Kidney (tissue), 14 donors: ENCODE measurements around the gene USP38. TPM values are rescaled to one million over a fixed set of nuclear protein-coding genes. Genes with fewer than 3 reads are reported as not detected.
"Not testable (repeated sequence)": the region's sequence is repeated elsewhere in the genome, so short reads cannot be mapped to it uniquely, and the experiment has no call there.

Source experiments
- DNase-seq, 5 donors: peaks; one replicate each; pipeline ENCODE4 v3.0.0-alpha.2; 2013 to 2020
- FAIRE-seq: peaks from 2 replicates; lab custom pipeline; 2012; peaks lifted over from hg19 to GRCh38; lab: Jason Lieb, UNC
- H3K27ac ChIP-seq, 2 donors: one replicate each; pipeline ENCODE4 v1.7.0; 2013; ENCODE audit warnings: low read depth in 2 of 2, low read length in 2 of 2, inconsistent platforms in 1 of 2
- H3K27me3 ChIP-seq: one replicate; pipeline ENCODE4 v1.7.1; 2013; ENCODE audit warnings: low read length, inconsistent platforms; ENCODE audit not compliant: control insufficient read depth, insufficient read depth
- H3K36me3 ChIP-seq, 3 donors: one replicate each; pipeline versions ENCODE4 v1.7.0 to v1.7.1; 2013; ENCODE audit warnings: low read length in 3 of 3, control low read depth in 1 of 3, inconsistent platforms in 1 of 3; ENCODE audit not compliant: insufficient read depth in 3 of 3, control insufficient read depth in 2 of 3
- H3K4me1 ChIP-seq, 3 donors: one replicate each; pipeline versions ENCODE4 v1.7.0 to v1.7.1; 2013; ENCODE audit warnings: low read length in 3 of 3, inconsistent platforms in 1 of 3, low read depth in 1 of 3; ENCODE audit not compliant: control insufficient read depth in 2 of 3, insufficient read depth in 2 of 3
- H3K4me3 ChIP-seq, 3 donors: one replicate each; pipeline versions ENCODE4 v1.7.0 to v1.8.1; 2013; ENCODE audit warnings: low read length in 3 of 3, control low read depth in 1 of 3, inconsistent platforms in 1 of 3
- H3K9ac ChIP-seq, 3 donors: one replicate each; pipeline versions ENCODE4 v1.7.0 to v1.7.1; 2013; ENCODE audit warnings: low read length in 3 of 3, control low read depth in 1 of 3, inconsistent platforms in 1 of 3
- H3K9me3 ChIP-seq, 3 donors: one replicate each; pipeline versions ENCODE4 v1.7.0 to v1.7.1; 2013; ENCODE audit warnings: low read length in 3 of 3, control low read depth in 1 of 3, inconsistent platforms in 1 of 3; ENCODE audit not compliant: control insufficient read depth in 2 of 3, insufficient read depth in 1 of 3
- CTCF ChIP-seq: IDR thresholded peaks from 3 replicates; pipeline ENCODE4 v1.5.1; 2012; ENCODE audit warnings: mild to moderate bottlenecking, moderate library complexity, borderline replicate concordance; ENCODE audit not compliant: insufficient read depth; ENCODE audit errors: extremely low read depth
- intact Hi-C: fragments of 100-400 bp; cut with DNase I; formaldehyde crosslinking; loops from one replicate; pipeline ENCODE4 v1.11.1; 2022
- polyA plus RNA-seq: library from polyadenylated mRNA; stranded (reverse); fragments of 350-450 nt; fragmentation: Illumina TruSeq; extraction: RNeasy Lipid Tissue Mini Kit (QIAGEN cat#74804); gene quantifications from one replicate; pipeline ENCODE4 v1.2.3, GENCODE V29; 2014; ENCODE audit warnings: low read depth, low replicate concordance; ENCODE audit not compliant: insufficient read depth
- total RNA-seq: library from RNA; stranded (reverse); fragmentation: NEBNext Ultra II Directional; extraction: Animal tissue kit (Norgen Biotek cat#: 25700); gene quantifications from one replicate; pipeline ENCODE4 v1.2.1, GENCODE V29; 2021
- donor health status: control.
- donor health status: control.
- donor health status: control.
- donor health status: control.
- donor health status: control.
- donor health status: DM: yes; HTN: yes; CAD: no.
- donor health status: Normal renal cell carcinoma (clear cell type).

The USP38 gene
- total and polyA plus RNA-seq, 2 donors from 2014 or later, result 5.2 to 21.9 TPM

- TF ChIP-seq CTCF, result no peak
- DNase-seq, result no peak
- intact Hi-C loops, result no loop called here
- FAIRE-seq, result no peak
- Histone ChIP-seq H3K9ac (no peak overlapping the region), H3K27me3 (no peaks in the 10 kb centered on the region), H3K27ac (no peak overlapping the region), H3K4me1 (no peaks in the 10 kb centered on the region), H3K4me3 (no peak overlapping the region), H3K36me3 (no peaks in the 10 kb centered on the region), H3K9me3 (no peaks in the 10 kb centered on the region)
Observed at GRCh38 chr4:143260750-143261149, 76.0 kb downstream of the USP38 start.

GRCh38 chr4:143262838-143263237, 78.1 kb downstream of the USP38 start:
- FAIRE-seq, result no peak
- DNase-seq, result no peak
- H3K36me3 ChIP-seq, result no peaks in the 10 kb centered on the region
- peaks cover 0 to 5% (median 0%) of the 10 kb centered on the region in 3 donors for H3K9me3 ChIP-seq
- TF ChIP-seq CTCF, result no peak
- intact Hi-C loops, result no loop called here
- H3K4me1 ChIP-seq, result no peaks in the 10 kb centered on the region
- H3K27ac ChIP-seq, result no peak overlapping the region
- H3K27me3 ChIP-seq, result no peaks in the 10 kb centered on the region
- no peak overlapping the region for H3K4me3 ChIP-seq
- H3K9ac ChIP-seq, result no peak overlapping the region

- DNase-seq, H3K4me1 ChIP-seq, H3K4me3 ChIP-seq, H3K9ac ChIP-seq, H3K27ac ChIP-seq, H3K36me3 ChIP-seq, FAIRE-seq, intact Hi-C loops, H3K9me3 ChIP-seq, H3K27me3 ChIP-seq: not testable (repeated sequence)
Observed at GRCh38 chr4:143267690-143268089, 83.0 kb downstream of the USP38 start.

GRCh38 chr4:143270256-143270838, 85.6 kb downstream of the USP38 start:
- Histone ChIP-seq H3K9ac (no peak overlapping the region), H3K4me3 (no peak overlapping the region), H3K27ac (no peak overlapping the region), H3K9me3 (peaks cover 0 to 5% (median 0%) of the 10 kb centered on the region in 3 donors), H3K36me3 (no peaks in the 10 kb centered on the region), H3K27me3 (no peaks in the 10 kb centered on the region), H3K4me1 (no peaks in the 10 kb centered on the region)
- no peak for DNase-seq
- FAIRE-seq, result no peak
- TF ChIP-seq CTCF, result no peak
- intact Hi-C loops, result no loop called here

Other genes with a start within 250 kb of the USP38 start
- 38.0 TPM for gene GAB1, start 152.0 kb downstream of the USP38 start, total RNA-seq
- gene GAB1, start 152.0 kb downstream of the USP38 start, polyA plus RNA-seq, result 3.6 TPM